GM12878 (cell line): Measurements from ENCODE around the gene ATF2. TPM values are rescaled to one million over a fixed set of nuclear protein-coding genes. Genes with fewer than 3 reads are reported as not detected.

ENCODE experiments used
- ATAC-seq: fragments of 200-7000 bp; cut with Tn5 transposase; 3 replicates; pipeline ENCODE4 v1.9.1; 2020; ENCODE audit warnings: mild to moderate bottlenecking, moderate library complexity
- BruUV-seq: library from RNA; stranded (reverse); fragments of 400-500 nt; replicated peaks from 2 replicates; lab custom pipeline; 2021; lab: Mats Ljungman, UMichigan
- CTCF ChIA-PET: fragments of 300-600 bp; sonication (Branson Sonifier 250); formaldehyde crosslinking; extraction: SDS; loops from one replicate; lab custom pipeline; 2021; ENCODE audit warnings: inconsistent platforms; lab: Yijun Ruan, JAX
- POLR2A ChIA-PET: fragments of 350-600 bp; formaldehyde crosslinking; extraction: SDS; loops from one replicate; lab custom pipeline; 2021; ENCODE audit warnings: inconsistent platforms; lab: Charles Lee
- RAD21 ChIA-PET: fragments of 300-600 bp; sonication (Branson Sonifier 250); formaldehyde crosslinking; loops from one replicate; lab custom pipeline; 2023; ENCODE audit warnings: antibody characterized with exemption; ENCODE audit not compliant: unreplicated experiment; lab: Charles Lee
- SMC1A ChIA-PET: fragments of 300-600 bp; sonication (Branson Sonifier 250); formaldehyde crosslinking; loops from one replicate; lab custom pipeline; 2023; ENCODE audit not compliant: unreplicated experiment, uncharacterized antibody; lab: Charles Lee
- DNase-seq: peaks from one replicate; pipeline ENCODE4 v3.0.0-alpha.2; 2011; ENCODE audit warnings: low read depth, low spot score
- FAIRE-seq: peaks from 3 replicates; lab custom pipeline; 2011; peaks lifted over from hg19 to GRCh38; lab: Jason Lieb, UNC
- H2AFZ ChIP-seq: 2 replicates; pipeline ENCODE4 v1.6.0; 2011; ENCODE audit warnings: low read depth, low read length, control low read depth; ENCODE audit not compliant: control insufficient read depth
- H3K27ac ChIP-seq: 2 replicates; pipeline ENCODE4 v1.5.1; 2011; ENCODE audit warnings: control low read depth; ENCODE audit not compliant: control insufficient read depth, insufficient read depth
- H3K27me3 ChIP-seq, 2 experiments: replicated peaks in 1 of 2; 2 replicates each; pipeline versions ENCODE4 v1.6.0 to v1.6.1; 2011; ENCODE audit warnings: low read length in 1 of 2; ENCODE audit not compliant: control insufficient read depth in 2 of 2, insufficient read depth in 2 of 2
- H3K36me3 ChIP-seq, 2 experiments: 2 replicates each; pipeline ENCODE4 v1.5.1; 2011; ENCODE audit warnings: low read length in 1 of 2; ENCODE audit not compliant: control insufficient read depth in 2 of 2, insufficient read depth in 2 of 2
- H3K4me1 ChIP-seq: 2 replicates; pipeline ENCODE4 v1.6.1; 2011; ENCODE audit warnings: mild to moderate bottlenecking, low read length, moderate library complexity, mixed read lengths; ENCODE audit not compliant: control insufficient read depth, insufficient read depth
- H3K4me2 ChIP-seq: 2 replicates; pipeline ENCODE4 v1.6.0; 2011; ENCODE audit warnings: control low read depth; ENCODE audit not compliant: control insufficient read depth, insufficient read depth
- H3K4me3 ChIP-seq: fragments of 200-600 bp; sonication (generic); 2 replicates; pipeline ENCODE4 v1.5.1; 2016
- H3K79me2 ChIP-seq: 2 replicates; pipeline ENCODE4 v1.6.0; 2011; ENCODE audit warnings: low read length; ENCODE audit not compliant: control insufficient read depth, insufficient read depth
- H3K9ac ChIP-seq: 2 replicates; pipeline ENCODE4 v1.8.0; 2011; ENCODE audit warnings: low read length, control low read depth, mixed read lengths; ENCODE audit not compliant: control insufficient read depth, insufficient read depth
- H3K9me3 ChIP-seq: replicated peaks from 3 replicates; pipeline ENCODE4 v1.5.1; 2011; ENCODE audit warnings: mild to moderate bottlenecking, low read length; ENCODE audit not compliant: control insufficient read depth, insufficient read depth
- H4K20me1 ChIP-seq: 2 replicates; pipeline ENCODE4 v1.6.0; 2011; ENCODE audit not compliant: control insufficient read depth, insufficient read depth
- BHLHE40 ChIP-seq, 2 experiments: fragments of 450-650 bp in 1 of 2; IDR thresholded peaks; 2 replicates each; pipeline ENCODE4 v1.6.1; 2011 to 2017; ENCODE audit warnings: low read depth in 2 of 2, borderline replicate concordance in 1 of 2, improper control_type of control experiment in 1 of 2, low read length in 1 of 2, mild to moderate bottlenecking in 1 of 2
- CHD2 ChIP-seq: IDR thresholded peaks from 2 replicates; pipeline ENCODE4 v1.6.1; 2011; ENCODE audit warnings: low read depth, low read length, improper control_type of control experiment, borderline replicate concordance
- CREB1 ChIP-seq: IDR thresholded peaks from 2 replicates; pipeline ENCODE4 v1.6.1; 2012; ENCODE audit warnings: low read depth, mild to moderate bottlenecking, inconsistent platforms
- HCFC1 ChIP-seq: fragments of 150-350 bp; IDR thresholded peaks from 2 replicates; pipeline ENCODE4 v1.6.1; 2014; ENCODE audit warnings: low read length
- HDAC6 ChIP-seq: fragments of 200-600 bp; sonication (generic); IDR thresholded peaks from one replicate; pipeline ENCODE4 v1.8.0; 2017; ENCODE audit warnings: antibody characterized with exemption; ENCODE audit not compliant: unreplicated experiment
- JUND ChIP-seq: IDR thresholded peaks from 2 replicates; pipeline ENCODE4 v1.6.1; 2012; ENCODE audit warnings: low read depth, mild to moderate bottlenecking, low read length, improper control_type of control experiment, moderate library complexity
- KLF5 ChIP-seq: fragments of 450-650 bp; IDR thresholded peaks from 2 replicates; pipeline ENCODE4 v1.6.1; 2014; ENCODE audit warnings: mild to moderate bottlenecking; ENCODE audit not compliant: partially characterized antibody
- MYC ChIP-seq: IDR thresholded peaks from 2 replicates; pipeline ENCODE4 v1.6.1; 2011; ENCODE audit warnings: mild to moderate bottlenecking, low read length, moderate library complexity, inconsistent platforms; ENCODE audit not compliant: insufficient read depth, insufficient replicate concordance, insufficient read length, severe bottlenecking
- NR2C2 ChIP-seq: IDR thresholded peaks from 2 replicates; pipeline ENCODE4 v1.6.1; 2011; ENCODE audit warnings: borderline replicate concordance, low read depth; ENCODE audit not compliant: control insufficient read depth, insufficient read length
- POLR2A ChIP-seq: IDR thresholded peaks from 2 replicates; pipeline ENCODE4 v1.6.1; 2011; ENCODE audit warnings: low read depth, mild to moderate bottlenecking, low read length
- POLR2AphosphoS5 ChIP-seq: IDR thresholded peaks from 2 replicates; pipeline ENCODE4 v1.6.1; 2011; ENCODE audit warnings: mild to moderate bottlenecking, low read length, inconsistent platforms
- RAD21 ChIP-seq: IDR thresholded peaks from 2 replicates; pipeline ENCODE4 v1.6.1; 2011; ENCODE audit warnings: mild to moderate bottlenecking, low read depth, low read length, moderate library complexity; ENCODE audit not compliant: insufficient read depth
- RCOR1 ChIP-seq: conservative IDR thresholded peaks from 2 replicates; pipeline ENCODE4 v1.6.1; 2012; ENCODE audit warnings: low read depth, low read length, improper control_type of control experiment
- SMAD1 ChIP-seq: fragments of 450-650 bp; IDR thresholded peaks from 2 replicates; pipeline ENCODE4 v1.6.1; 2018; ENCODE audit warnings: mild to moderate bottlenecking, low read depth; ENCODE audit not compliant: partially characterized antibody
- SMAD5 ChIP-seq: IDR thresholded peaks from 2 replicates; pipeline ENCODE4 v1.6.1; 2016; ENCODE audit warnings: antibody characterized with exemption, low read depth
- ZNF274 ChIP-seq: IDR thresholded peaks from one replicate; pipeline ENCODE4 v1.8.0; 2011; ENCODE audit not compliant: insufficient read length, insufficient read depth
- WGBS: methylation state at CpG from one replicate; pipeline ENCODE4 v1.1.6; 2016; ENCODE audit warnings: low lambda C conversion rate; ENCODE audit not compliant: insufficient replicate concordance, insufficient coverage; ENCODE audit errors: missing lambda C conversion rate; 5-methylcytosine and 5-hydroxymethylcytosine counted together
- in situ Hi-C: fragments of 300-500 bp; cut with MboI; formaldehyde crosslinking; loops from 9 replicates; pipeline ENCODE4 v1.14.3; 2018; ENCODE audit warnings: mixed read lengths
- intact Hi-C: fragments of 100-400 bp; cut with micrococcal nuclease; formaldehyde crosslinking; loops from one replicate; pipeline ENCODE4 v1.14.2; 2022; ENCODE audit not compliant: unreplicated experiment
- polyA plus RNA-seq, 11 experiments: library from polyadenylated mRNA; depleted of rRNA in 4 of 11; unstranded in 6 of 11; stranded (reverse) in 5 of 11; fragments of >200 nt; fragmentation: Nextera tagmentation in 4 of 11; fragmentation: Illumina TruSeq in 1 of 11; extraction: Ambion mirVana in 4 of 11; extraction: Trizol in 1 of 11; gene quantifications; 1 replicate in 1 of 11; 2 replicates in 10 of 11; pipeline versions ENCODE4 v1.2.1 to v1.2.3, GENCODE V29; 2011 to 2016; ENCODE audit warnings: inconsistent platforms in 2 of 11, missing spikeins in 2 of 11, low read depth in 1 of 11
- total RNA-seq, 4 experiments: library from RNA; depleted of rRNA in 3 of 4; stranded (reverse); fragments of >200 nt in 3 of 4; fragmentation: Illumina TruSeq in 1 of 4; extraction: Trizol in 1 of 4; gene quantifications; 2 replicates each; pipeline versions ENCODE4 v1.2.1 to v1.2.3, GENCODE V29; 2013 to 2021
- TF ChIP-seq, protein P1 (sequence below): fragments of 450-650 bp; IDR thresholded peaks from 2 replicates; pipeline ENCODE4 v1.6.1; 2014; ENCODE audit warnings: mild to moderate bottlenecking

The ATF2 gene
- total and polyA plus RNA-seq, 10 of the 15 experiments (the other 5 are each of a cell fraction or from before 2014, with no cell fraction given), result 10.3 to 78.0 (median 36.0) TPM

GRCh38 chr2:175176624-175177023 lies 8.6 kb upstream of the ATF2 start:
- intact Hi-C loops (no loop called here), in situ Hi-C loops (no loop called here)
- RAD21 ChIA-PET, result interaction anchor here (1.1 kb wide), 1 partner anchor 8 kb away, joined by 5 read pairs; the partner anchor contains the start of gene ATF2
- peaks cover 41% of the 10 kb centered on the region for H3K79me2 ChIP-seq
- H3K27ac ChIP-seq, result no peak overlapping the region
- no peak overlapping the region for H3K4me3 ChIP-seq
- no peaks in the 10 kb centered on the region for H3K4me1 ChIP-seq
- no peak overlapping the region for H3K9ac ChIP-seq
- DNase-seq (no peak), FAIRE-seq (no peak), ATAC-seq (no peak)
- no peaks in the 10 kb centered on the region for H3K9me3 ChIP-seq
- no TSS peak for BruUV-seq
- no peaks in the 10 kb centered on the region for H4K20me1 ChIP-seq
- H3K4me2 ChIP-seq, result no peak overlapping the region
- CTCF ChIA-PET, result interaction anchor here (3.4 kb wide), 1 partner anchor 11 kb away, joined by 12 read pairs; no protein-coding TSS in a partner anchor
- peaks cover 2 to 31% of the 10 kb centered on the region in 2 experiments; a peak in 3 of 4 replicates for H3K36me3 ChIP-seq
- 60% methylated on average over 5 of the region's 5 CpGs for WGBS
- H2AFZ ChIP-seq, result no peak overlapping the region
- SMC1A ChIA-PET, result interaction anchor here (1.9 to 2.2 kb wide), 2 partner anchors 25 to 72 kb away, joined by 5 to 10 read pairs; no protein-coding TSS in a partner anchor
- TF ChIP-seq SMAD5, result 0 out of 2 replicates have a peak, but pooled peaks have one; percentile 28
- TF ChIP-seq SMAD1, result no peak
- POLR2A ChIA-PET, result interaction anchor here (2.9 kb wide), 1 partner anchor 8 kb away, joined by 22 read pairs; the partner anchor contains the start of gene ATF2
- H3K27me3 ChIP-seq, result no peaks in the 10 kb centered on the region

- Histone ChIP-seq H3K27ac (no peak overlapping the region), H3K4me2 (no peak overlapping the region), H4K20me1 (no peaks in the 10 kb centered on the region), H3K79me2 (peaks cover 34% of the 10 kb centered on the region), H3K4me1 (peaks cover 3% of the 10 kb centered on the region; the same call in 1 of the 2 replicates), H2AFZ (no peak overlapping the region), H3K36me3 (peaks cover 2 to 31% of the 10 kb centered on the region in 2 experiments; a peak in 3 of 4 replicates), H3K4me3 (no peak overlapping the region), H3K9ac (no peak overlapping the region), H3K27me3 (no peaks in the 10 kb centered on the region), H3K9me3 (no peaks in the 10 kb centered on the region)
- FAIRE-seq (no peak), DNase-seq (no peak), ATAC-seq (0 out of 3 replicates have a peak, but pooled peaks have one; percentile 5)
- ChIA-PET RAD21 (no interaction called here), POLR2A (interaction anchor here (1.1 kb wide), 1 partner anchor 136 kb away, joined by 3 read pairs; no protein-coding TSS in a partner anchor), SMC1A (interaction anchor here (1.0 kb wide), 1 partner anchor 50 kb away, joined by 3 read pairs; no protein-coding TSS in a partner anchor), CTCF (no interaction called here)
- no peak for TF ChIP-seq HDAC6
- no peak for TF ChIP-seq CHD2
- TF ChIP-seq, protein P1, sequence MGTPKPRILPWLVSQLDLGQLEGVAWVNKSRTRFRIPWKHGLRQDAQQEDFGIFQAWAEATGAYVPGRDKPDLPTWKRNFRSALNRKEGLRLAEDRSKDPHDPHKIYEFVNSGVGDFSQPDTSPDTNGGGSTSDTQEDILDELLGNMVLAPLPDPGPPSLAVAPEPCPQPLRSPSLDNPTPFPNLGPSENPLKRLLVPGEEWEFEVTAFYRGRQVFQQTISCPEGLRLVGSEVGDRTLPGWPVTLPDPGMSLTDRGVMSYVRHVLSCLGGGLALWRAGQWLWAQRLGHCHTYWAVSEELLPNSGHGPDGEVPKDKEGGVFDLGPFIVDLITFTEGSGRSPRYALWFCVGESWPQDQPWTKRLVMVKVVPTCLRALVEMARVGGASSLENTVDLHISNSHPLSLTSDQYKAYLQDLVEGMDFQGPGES, result no peak
- no peak for TF ChIP-seq ZNF274
- no peak for TF ChIP-seq CREB1
- no peak for TF ChIP-seq POLR2A
- TF ChIP-seq HCFC1, result no peak
- no peak for TF ChIP-seq NR2C2
- TF ChIP-seq RCOR1, result no peak
- TF ChIP-seq KLF5, result no peak
- TF ChIP-seq MYC, result no peak
- no peak for TF ChIP-seq BHLHE40 (IDR thresholded peaks at IDR 0.05; ENCODE audit: borderline replicate concordance in 1 of 2, low read depth in 2 of 2, low read length in 1 of 2)
- no peak for TF ChIP-seq POLR2AphosphoS5
- TF ChIP-seq RAD21, result no peak
- no peak for TF ChIP-seq JUND
- no TSS peak for BruUV-seq
- intact Hi-C loops (no loop called here), in situ Hi-C loops (no loop called here)
- WGBS, result 100% methylated on average over 1 of the region's 1 CpG
Observed at GRCh38 chr2:175175896-175176295, 7.9 kb upstream of the ATF2 start.
